Lower leg skin (tissue), 3 donors: ENCODE measurements around the gene PDXDC1.

ENCODE experiments used
- POLR2A ChIP-seq, 2 donors: fragments of 450-650 bp; IDR thresholded peaks; one replicate each; pipeline ENCODE4 v1.6.1; 2016 to 2017; ENCODE audit warnings: antibody characterized with exemption in 2 of 2, mild to moderate bottlenecking in 1 of 2, moderate library complexity in 1 of 2
- TF ChIP-seq, protein P1 (sequence below), 3 donors: fragments of 450-650 bp; IDR thresholded peaks; one replicate each; pipeline ENCODE4 v1.5.1; 2016; ENCODE audit warnings: antibody characterized with exemption in 3 of 3, mild to moderate bottlenecking in 3 of 3, moderate library complexity in 2 of 3

DNA sequence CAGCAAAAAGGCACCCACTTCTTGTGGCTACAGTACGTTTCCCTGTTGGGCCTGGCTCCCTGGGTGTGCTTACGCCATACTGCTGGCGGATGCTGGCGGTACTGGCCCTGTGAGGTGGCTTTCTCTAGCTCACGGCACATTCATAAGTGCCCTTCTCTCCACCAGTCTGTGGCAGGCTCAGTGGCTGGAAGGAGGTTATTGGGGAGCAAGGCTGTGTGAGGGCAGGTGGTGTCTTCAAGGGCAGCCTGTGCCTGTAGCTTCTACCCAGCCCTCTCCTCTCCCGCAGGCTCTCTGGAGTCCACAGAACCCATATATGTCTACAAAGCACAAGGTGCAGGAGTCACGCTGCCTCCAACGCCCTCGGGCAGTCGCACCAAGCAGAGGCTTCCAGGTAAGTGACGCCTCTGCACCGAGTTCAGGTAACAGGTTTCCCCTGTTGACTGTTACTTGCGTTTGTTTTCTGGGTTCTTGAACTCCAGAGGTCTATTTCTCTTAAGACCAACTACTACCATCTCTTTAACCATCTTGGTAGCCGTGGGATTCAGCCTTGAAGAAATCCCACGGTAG lies 60.4 kb downstream of the PDXDC1 start:
- TF ChIP-seq, protein P1, sequence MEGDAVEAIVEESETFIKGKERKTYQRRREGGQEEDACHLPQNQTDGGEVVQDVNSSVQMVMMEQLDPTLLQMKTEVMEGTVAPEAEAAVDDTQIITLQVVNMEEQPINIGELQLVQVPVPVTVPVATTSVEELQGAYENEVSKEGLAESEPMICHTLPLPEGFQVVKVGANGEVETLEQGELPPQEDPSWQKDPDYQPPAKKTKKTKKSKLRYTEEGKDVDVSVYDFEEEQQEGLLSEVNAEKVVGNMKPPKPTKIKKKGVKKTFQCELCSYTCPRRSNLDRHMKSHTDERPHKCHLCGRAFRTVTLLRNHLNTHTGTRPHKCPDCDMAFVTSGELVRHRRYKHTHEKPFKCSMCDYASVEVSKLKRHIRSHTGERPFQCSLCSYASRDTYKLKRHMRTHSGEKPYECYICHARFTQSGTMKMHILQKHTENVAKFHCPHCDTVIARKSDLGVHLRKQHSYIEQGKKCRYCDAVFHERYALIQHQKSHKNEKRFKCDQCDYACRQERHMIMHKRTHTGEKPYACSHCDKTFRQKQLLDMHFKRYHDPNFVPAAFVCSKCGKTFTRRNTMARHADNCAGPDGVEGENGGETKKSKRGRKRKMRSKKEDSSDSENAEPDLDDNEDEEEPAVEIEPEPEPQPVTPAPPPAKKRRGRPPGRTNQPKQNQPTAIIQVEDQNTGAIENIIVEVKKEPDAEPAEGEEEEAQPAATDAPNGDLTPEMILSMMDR (IDR thresholded peaks at IDR 0.05): no peak
- no peak for TF ChIP-seq POLR2A (IDR thresholded peaks at IDR 0.05)
